ENCODE measurements around the gene AIFM3.
"Not testable (repeated sequence)": the region's sequence is repeated elsewhere in the genome, so short reads cannot be mapped to it uniquely, and the experiment has no call there.

The AIFM3 gene

GRCh38 chr22:21000987-21001600 lies 34.0 kb downstream of the AIFM3 start:
- Histone ChIP-seq H3K9ac (ENCODE audit: low read depth, low read length) (peak overlapping the region; percentile 93), H4K20me1 (ENCODE audit: insufficient read depth, low read length) (peaks cover 26% of the 10 kb centered on the region), H2AFZ (ENCODE audit: low read depth, low read length) (peak overlapping the region; percentile 89), H3K79me2 (ENCODE audit: insufficient read depth, low read length) (peaks cover 40% of the 10 kb centered on the region), H3K4me2 (ENCODE audit: insufficient read depth, low read length) (peak overlapping the region; percentile 100), H3K4me3 (ENCODE audit: low read depth in 1 of 2, low read length in 2 of 2) (peak overlapping the region; percentile 84 to 99), H3K27ac (ENCODE audit: low read length) (peak overlapping the region; percentile 95), H3K4me1 (ENCODE audit: insufficient read depth, low read length) (peaks cover 36% of the 10 kb centered on the region), H3K27me3 (ENCODE audit: insufficient read depth, low read length, poor library complexity) (no peaks in the 10 kb centered on the region), H3K36me3 (ENCODE audit: insufficient read depth, low read length) (peaks cover 52% of the 10 kb centered on the region), H3K9me3 (ENCODE audit: insufficient read depth, low read length, severe bottlenecking) (no peaks in the 10 kb centered on the region)
- DNase-seq (peak; percentile 36), ATAC-seq (ENCODE audit: insufficient read depth, low read depth) (no peak; the same call in 2 of the 3 replicates)
- TF ChIP-seq EZH2 (IDR thresholded peaks at IDR 0.05; ENCODE audit: borderline replicate concordance, low read depth, low read length, severe bottlenecking) (no peak), CTCF (IDR thresholded peaks at IDR 0.05; ENCODE audit: borderline replicate concordance, extremely low read depth, low read length, poor library complexity, severe bottlenecking) (no peak)

- TF ChIP-seq EZH2 (IDR thresholded peaks at IDR 0.05; ENCODE audit: borderline replicate concordance, low read depth, low read length, severe bottlenecking) (no peak), CTCF (IDR thresholded peaks at IDR 0.05; ENCODE audit: borderline replicate concordance, extremely low read depth, low read length, poor library complexity, severe bottlenecking) (no peak)
- Histone ChIP-seq H2AFZ (ENCODE audit: low read depth, low read length) (peak within 1 kb of the TSS; percentile 89), H3K27ac (ENCODE audit: low read length) (peak within 1 kb of the TSS; percentile 95), H3K4me2 (ENCODE audit: insufficient read depth, low read length) (peak within 1 kb of the TSS; percentile 100), H3K79me2 (ENCODE audit: insufficient read depth, low read length) (peaks cover 40% of the 10 kb centered on the region), H4K20me1 (ENCODE audit: insufficient read depth, low read length) (peaks cover 26% of the 10 kb centered on the region), H3K4me3 (ENCODE audit: low read depth in 1 of 2, low read length in 2 of 2) (peak within 1 kb of the TSS; percentile 84 to 99), H3K4me1 (ENCODE audit: insufficient read depth, low read length) (peaks cover 36% of the 10 kb centered on the region), H3K9me3 (ENCODE audit: insufficient read depth, low read length, severe bottlenecking) (no peaks in the 10 kb centered on the region), H3K27me3 (ENCODE audit: insufficient read depth, low read length, poor library complexity) (no peaks in the 10 kb centered on the region), H3K9ac (ENCODE audit: low read depth, low read length) (peak within 1 kb of the TSS; percentile 93), H3K36me3 (ENCODE audit: insufficient read depth, low read length) (peaks cover 45% of the 10 kb centered on the region)
- ATAC-seq (ENCODE audit: insufficient read depth, low read depth) (peak; percentile 86), DNase-seq (peak; percentile 97)
Measured at GRCh38 chr22:21001601-21002325, 34.7 kb downstream of the AIFM3 start, which contains the start of gene THAP7. TSS of gene THAP7 (minus strand) at chr22:21002118. CDS start at chr22:21001911, 207 bp downstream.

- no peak overlapping the region for H3K9ac ChIP-seq (ENCODE audit: low read depth, low read length)
- H3K9me3 ChIP-seq (ENCODE audit: insufficient read depth, low read length, severe bottlenecking) = no peaks in the 10 kb centered on the region
- no peak overlapping the region for H3K27ac ChIP-seq (ENCODE audit: low read length)
- H3K79me2 ChIP-seq (ENCODE audit: insufficient read depth, low read length) = peaks cover 40% of the 10 kb centered on the region
- H3K4me3 ChIP-seq (ENCODE audit: low read depth in 1 of 2, low read length in 2 of 2) = peak overlapping the region in 1 of 2 experiments; percentile 84; a peak in 1 of 4 replicates
- H3K4me1 ChIP-seq (ENCODE audit: insufficient read depth, low read length) = peaks cover 36% of the 10 kb centered on the region
- ATAC-seq (ENCODE audit: insufficient read depth, low read depth) (no peak), DNase-seq (no peak)
- no peaks in the 10 kb centered on the region for H3K27me3 ChIP-seq (ENCODE audit: insufficient read depth, low read length, poor library complexity)
- peak overlapping the region; percentile 100 for H3K4me2 ChIP-seq (ENCODE audit: insufficient read depth, low read length)
- no peak for TF ChIP-seq EZH2 (IDR thresholded peaks at IDR 0.05; ENCODE audit: borderline replicate concordance, low read depth, low read length, severe bottlenecking)
- no peak for TF ChIP-seq CTCF (IDR thresholded peaks at IDR 0.05; ENCODE audit: borderline replicate concordance, extremely low read depth, low read length, poor library complexity, severe bottlenecking)
- H4K20me1 ChIP-seq (ENCODE audit: insufficient read depth, low read length) = peaks cover 21% of the 10 kb centered on the region
- no peak overlapping the region for H2AFZ ChIP-seq (ENCODE audit: low read depth, low read length)
- peaks cover 25% of the 10 kb centered on the region for H3K36me3 ChIP-seq (ENCODE audit: insufficient read depth, low read length)
Measured at GRCh38 chr22:21003782-21004181, 36.7 kb downstream of the AIFM3 start.

GRCh38 chr22:21009208-21009607 lies 42.2 kb downstream of the AIFM3 start:
- H3K4me2 ChIP-seq (ENCODE audit: insufficient read depth, low read length); H3K27ac ChIP-seq (ENCODE audit: low read length); H3K36me3 ChIP-seq (ENCODE audit: insufficient read depth, low read length); H3K4me3 ChIP-seq (ENCODE audit: low read depth in 1 of 2, low read length in 2 of 2); H3K27me3 ChIP-seq (ENCODE audit: insufficient read depth, low read length, poor library complexity); H3K9me3 ChIP-seq (ENCODE audit: insufficient read depth, low read length, severe bottlenecking); H3K4me1 ChIP-seq (ENCODE audit: insufficient read depth, low read length); H3K9ac ChIP-seq (ENCODE audit: low read depth, low read length); ATAC-seq (ENCODE audit: insufficient read depth, low read depth); H2AFZ ChIP-seq (ENCODE audit: low read depth, low read length); H3K79me2 ChIP-seq (ENCODE audit: insufficient read depth, low read length); DNase-seq: not testable (repeated sequence)
- peaks cover 12% of the 10 kb centered on the region; the same call in 1 of the 2 replicates for H4K20me1 ChIP-seq (ENCODE audit: insufficient read depth, low read length)
